Mucosa of descending colon (tissue), 3 donors: ENCODE measurements around the gene ADGRL4. TPM values are rescaled to one million over a fixed set of nuclear protein-coding genes. Genes with fewer than 3 reads are reported as not detected.

Source experiments
- ATAC-seq: fragments of 200-7000 bp; cut with Tn5 transposase; one replicate; pipeline ENCODE4 v1.9.1; 2020; ENCODE audit warnings: mild to moderate bottlenecking, moderate library complexity
- DNase-seq, 3 donors: peaks; one replicate each; pipeline ENCODE4 v3.0.0-alpha.2; 2020
- H3K36me3 ChIP-seq: fragments of 200-600 bp; one replicate; pipeline ENCODE4 v1.8.0; 2021; ENCODE audit warnings: low read depth, mild to moderate bottlenecking
- H3K4me1 ChIP-seq: fragments of 200-600 bp; one replicate; pipeline ENCODE4 v1.8.0; 2021; ENCODE audit warnings: low read depth, mild to moderate bottlenecking
- H3K4me3 ChIP-seq: fragments of 200-600 bp; one replicate; pipeline ENCODE4 v1.8.0; 2021; ENCODE audit warnings: mild to moderate bottlenecking
- H3K9me3 ChIP-seq: fragments of 200-600 bp; one replicate; pipeline ENCODE4 v1.8.0; 2021; ENCODE audit warnings: mild to moderate bottlenecking
- CTCF ChIP-seq: fragments of 200-600 bp; IDR thresholded peaks from one replicate; pipeline ENCODE4 v1.8.0; 2022; ENCODE audit warnings: antibody characterized with exemption, mild to moderate bottlenecking
- intact Hi-C, 2 donors: fragments of 100-400 bp; cut with DNase I in 1 of 2; cut with micrococcal nuclease in 1 of 2; formaldehyde crosslinking; loops; one replicate each; pipeline versions ENCODE4 v1.11.0 to v1.11.1; 2022; cut with DNase I, micrococcal nuclease
- total RNA-seq, 3 donors: library from RNA; stranded (reverse); fragmentation: NEBNext Ultra II Directional in 2 of 3; extraction: Animal tissue kit (Norgen Biotek cat#: 25700) in 2 of 3; gene quantifications; one replicate each; pipeline versions ENCODE4 v1.2.1 to v1.2.4, GENCODE V29; 2021 to 2023
- donor health status: DM: no; HTN: no; CAD: no; lungs with moderate emphysema.
- donor health status: DM: no; HTN: no; CAD: no.
- donor health status: DM: no; HTN: yes; CAD: no.

The ADGRL4 gene
- total RNA-seq, 3 donors from 2014 or later: 1.7 to 5.3 (median 4.6) TPM

- DNase-seq: no peak
- no peak overlapping the region for H3K4me3 ChIP-seq
- intact Hi-C loops: no loop called here
- TF ChIP-seq CTCF: no peak
- no peaks in the 10 kb centered on the region for H3K9me3 ChIP-seq
- no peaks in the 10 kb centered on the region for H3K4me1 ChIP-seq
- no peaks in the 10 kb centered on the region for H3K36me3 ChIP-seq
- ATAC-seq: no peak
Measured at GRCh38 chr1:78918157-78918556, 88.4 kb downstream of the ADGRL4 start.

GRCh38 chr1:78916986-78917385 lies 89.5 kb downstream of the ADGRL4 start:
- no peak overlapping the region for H3K4me3 ChIP-seq
- H3K36me3 ChIP-seq: no peaks in the 10 kb centered on the region
- no peaks in the 10 kb centered on the region for H3K4me1 ChIP-seq
- DNase-seq (no peak), ATAC-seq (no peak)
- intact Hi-C loops: no loop called here
- no peak for TF ChIP-seq CTCF
- H3K9me3 ChIP-seq: no peaks in the 10 kb centered on the region

DNA sequence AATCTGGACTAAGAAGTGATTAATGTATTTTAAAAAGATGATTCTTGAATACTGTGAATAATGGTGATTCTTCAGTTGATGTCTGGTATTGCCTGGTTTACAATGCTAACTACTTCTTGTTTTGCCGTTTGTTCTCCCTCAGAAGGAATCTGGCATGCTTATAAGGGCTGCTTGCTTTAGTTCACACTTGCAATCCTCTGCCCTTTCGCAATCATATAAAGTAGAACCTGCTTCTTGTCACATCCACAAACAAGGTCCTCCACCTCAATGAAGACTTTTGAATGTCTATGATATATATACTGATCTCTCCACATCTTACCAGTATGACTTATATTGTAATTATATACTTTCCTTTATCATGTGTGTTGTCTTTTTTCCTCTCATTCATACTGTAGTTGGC lies 92.6 kb downstream of the ADGRL4 start:
- H3K4me1 ChIP-seq: no peaks in the 10 kb centered on the region
- ATAC-seq (no peak), DNase-seq (no peak)
- no peaks in the 10 kb centered on the region for H3K9me3 ChIP-seq
- TF ChIP-seq CTCF: no peak
- H3K4me3 ChIP-seq: no peak overlapping the region
- H3K36me3 ChIP-seq: no peaks in the 10 kb centered on the region
- intact Hi-C loops: no loop called here

- TF ChIP-seq CTCF: no peak
- Histone ChIP-seq H3K9me3 (no peaks in the 10 kb centered on the region), H3K4me1 (no peaks in the 10 kb centered on the region), H3K36me3 (no peaks in the 10 kb centered on the region), H3K4me3 (no peak overlapping the region)
- DNase-seq: no peak
- ATAC-seq: no peak
- intact Hi-C loops: no loop called here
Measured at GRCh38 chr1:78911956-78912880, 94.3 kb downstream of the ADGRL4 start.

DNA sequence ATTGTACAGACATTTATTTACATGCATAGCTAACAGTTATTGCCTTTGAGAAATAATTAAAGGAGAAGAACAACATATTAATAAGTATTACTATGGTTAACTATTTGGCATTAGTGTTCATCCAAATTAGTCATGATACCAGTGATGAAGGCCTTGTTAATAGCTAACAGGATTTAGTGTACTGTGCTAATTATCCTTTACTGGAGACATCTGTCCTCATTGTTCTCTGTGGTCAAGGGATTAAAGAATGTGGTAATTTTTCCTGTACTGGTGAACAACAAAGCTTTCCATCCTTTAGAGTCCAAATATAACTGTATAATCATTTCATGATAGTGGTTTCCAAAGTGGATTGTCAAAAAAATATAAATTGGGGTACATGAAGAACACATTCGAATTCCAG lies 103.9 kb downstream of the ADGRL4 start:
- ATAC-seq: no peak
- Histone ChIP-seq H3K4me1 (no peaks in the 10 kb centered on the region), H3K9me3 (no peaks in the 10 kb centered on the region), H3K4me3 (no peak overlapping the region), H3K36me3 (no peaks in the 10 kb centered on the region)
- no peak for DNase-seq
- TF ChIP-seq CTCF: no peak
- intact Hi-C loops: no loop called here
